ENCODE data around the gene RNF20. TPM values are rescaled to one million over a fixed set of nuclear protein-coding genes. Genes with fewer than 3 reads are reported as not detected.

Gene RNF20
- total RNA-seq, 1 experiment from 2014 or later: 37.6 TPM

GRCh38 chr9:101533334-101534204 lies at the start of gene RNF20 (continued):
- TF ChIP-seq ZNF274 (IDR thresholded peaks at IDR 0.05; ENCODE audit: low read depth, low read length) (no peak), CBX3 (IDR thresholded peaks at IDR 0.05; ENCODE audit: low read depth) (no peak; the same call in 1 of the 2 replicates), EGR1 (IDR thresholded peaks at IDR 0.05; ENCODE audit: low read depth) (no peak), FOSL1 (IDR thresholded peaks at IDR 0.05; ENCODE audit: low read depth) (no peak), SP1 (IDR thresholded peaks at IDR 0.05; ENCODE audit: low read depth) (peak; percentile 79), ELF1 (IDR thresholded peaks at IDR 0.05; ENCODE audit: borderline replicate concordance, low read depth) (peak; percentile 93), JUND (IDR thresholded peaks at IDR 0.05) (no peak), POLR2A (IDR thresholded peaks at IDR 0.05; ENCODE audit: borderline replicate concordance, extremely low read depth, insufficient read depth, insufficient read length) (peak; percentile 29)
- TF ChIP-seq, protein P1, sequence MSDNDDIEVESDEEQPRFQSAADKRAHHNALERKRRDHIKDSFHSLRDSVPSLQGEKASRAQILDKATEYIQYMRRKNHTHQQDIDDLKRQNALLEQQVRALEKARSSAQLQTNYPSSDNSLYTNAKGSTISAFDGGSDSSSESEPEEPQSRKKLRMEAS (IDR thresholded peaks at IDR 0.05): no peak

GRCh38 chr9:101484046-101484445 lies 49.6 kb upstream of the RNF20 start:
- H3K9ac ChIP-seq (ENCODE audit: low read length): no peak overlapping the region

More at GRCh38 chr9:101484046-101484445, 49.6 kb upstream of the RNF20 start:
- Histone ChIP-seq H3K27me3 (ENCODE audit: insufficient read depth, low read length) (no peaks in the 10 kb centered on the region), H3K4me1 (ENCODE audit: control insufficient read depth in 1 of 2, insufficient read depth in 2 of 2, low read length in 2 of 2) (peaks cover 10 to 37% of the 10 kb centered on the region in 2 experiments; a peak in 3 of 4 replicates), H4K20me1 (ENCODE audit: insufficient read depth) (no peaks in the 10 kb centered on the region), H3K79me2 (ENCODE audit: insufficient read depth, low read length) (peaks cover 32% of the 10 kb centered on the region), H3K9me2 (ENCODE audit: insufficient read depth) (no peaks in the 10 kb centered on the region), H3K27ac (ENCODE audit: low read depth, low read length) (no peak overlapping the region), H3K4me2 (ENCODE audit: low read length) (no peak overlapping the region), H3K4me3 (replicated peaks in 1 of 2; ENCODE audit: low read depth in 1 of 2, low read length in 2 of 2) (no peak overlapping the region), H2AFZ (ENCODE audit: low read depth, low read length, poor library complexity, severe bottlenecking) (no peak overlapping the region), H3K36me3 (ENCODE audit: control insufficient read depth in 1 of 2, insufficient read depth in 2 of 2, low read length in 2 of 2) (no peaks in the 10 kb centered on the region), H3K9me3 (ENCODE audit: control insufficient read depth in 1 of 2, insufficient read depth in 1 of 2, low read depth in 1 of 2, low read length in 2 of 2) (no peaks in the 10 kb centered on the region)
- no peak for DNase-seq (ENCODE audit: low read depth, low spot score)
- RAD21 ChIA-PET (ENCODE audit: low non-redundant PET in 1 of 2, low total read pairs in 2 of 2, uncharacterized antibody in 2 of 2, unreplicated experiment in 2 of 2): no interaction called here
- POLR2A ChIA-PET: no interaction called here
- BruUV-seq (replicated peaks): no TSS peak
- intact Hi-C loops (cut with micrococcal nuclease): no loop called here
- CTCF ChIA-PET: no interaction called here
- no peak for TF ChIP-seq ZFX (IDR thresholded peaks at IDR 0.05)
- TF ChIP-seq CTCF (IDR thresholded peaks at IDR 0.05 in 2 of 3, conservative IDR thresholded peaks at IDR 0.05 in 1 of 3; ENCODE audit: borderline replicate concordance in 1 of 3, insufficient read depth in 1 of 3, low read depth in 2 of 3, low read length in 2 of 3): no peak
- ATAC-seq: no peak
